Ectodermal cell (in vitro differentiated cells): Measurements from ENCODE around the gene CD6.

ENCODE experiments used
- H3K27ac ChIP-seq: 2 replicates; pipeline ENCODE4 v1.7.0; 2013; ENCODE audit warnings: mild to moderate bottlenecking, low read depth, low read length; ENCODE audit not compliant: insufficient read depth, poor library complexity, severe bottlenecking
- H3K27me3 ChIP-seq: 2 replicates; pipeline ENCODE4 v1.7.0; 2013; ENCODE audit warnings: mild to moderate bottlenecking, low read length; ENCODE audit not compliant: insufficient read depth, control insufficient read depth, poor library complexity, severe bottlenecking
- H3K36me3 ChIP-seq: one replicate; pipeline ENCODE4 v1.7.0; 2013; ENCODE audit warnings: low read length; ENCODE audit not compliant: control insufficient read depth, insufficient read depth
- H3K4me1 ChIP-seq: one replicate; pipeline ENCODE4 v1.7.0; 2013; ENCODE audit warnings: low read length; ENCODE audit not compliant: control insufficient read depth, insufficient read depth
- H3K4me3 ChIP-seq: 2 replicates; pipeline ENCODE4 v1.7.0; 2013; ENCODE audit warnings: low read depth, low read length, control low read depth; ENCODE audit not compliant: insufficient read depth
- H3K9me3 ChIP-seq: 2 replicates; pipeline ENCODE4 v1.7.0; 2013; ENCODE audit warnings: mild to moderate bottlenecking, low read length, moderate library complexity; ENCODE audit not compliant: control insufficient read depth
- WGBS, 2 experiments: methylation state at CpG; one replicate each; pipeline ENCODE4 v1.1.7; 2013; ENCODE audit warnings: missing lambda C conversion rate in 2 of 2; 5-methylcytosine and 5-hydroxymethylcytosine counted together

The CD6 gene

DNA sequence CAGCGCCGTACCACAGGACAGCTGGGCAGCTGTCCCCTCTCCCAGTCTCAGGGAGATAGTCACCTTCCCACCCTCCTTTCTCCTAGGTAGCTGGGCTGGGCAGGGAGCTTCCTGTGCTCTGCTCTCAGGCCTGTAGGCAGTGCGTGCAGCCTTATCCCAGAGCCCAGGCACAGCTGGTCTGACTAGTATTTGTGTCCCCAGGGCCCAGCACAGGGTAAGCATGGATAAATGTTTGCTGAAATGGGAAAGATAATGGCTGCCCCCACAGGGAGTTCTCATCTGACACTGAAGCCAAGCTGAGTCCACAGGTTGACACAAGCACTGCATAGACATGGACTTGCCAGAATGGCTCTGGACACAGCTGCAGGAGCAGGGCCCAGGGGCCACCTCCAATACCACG, 29.3 kb upstream of the CD6 start:
- peaks cover under 1% of the 10 kb centered on the region for H3K4me1 ChIP-seq
- H3K27ac ChIP-seq = no peak overlapping the region
- WGBS, 2 experiments = 83 to 86% methylated on average over 4 of the region's 4 CpGs
- no peak overlapping the region for H3K4me3 ChIP-seq
- no peaks in the 10 kb centered on the region for H3K36me3 ChIP-seq
- no peaks in the 10 kb centered on the region for H3K9me3 ChIP-seq
- H3K27me3 ChIP-seq = no peaks in the 10 kb centered on the region

DNA sequence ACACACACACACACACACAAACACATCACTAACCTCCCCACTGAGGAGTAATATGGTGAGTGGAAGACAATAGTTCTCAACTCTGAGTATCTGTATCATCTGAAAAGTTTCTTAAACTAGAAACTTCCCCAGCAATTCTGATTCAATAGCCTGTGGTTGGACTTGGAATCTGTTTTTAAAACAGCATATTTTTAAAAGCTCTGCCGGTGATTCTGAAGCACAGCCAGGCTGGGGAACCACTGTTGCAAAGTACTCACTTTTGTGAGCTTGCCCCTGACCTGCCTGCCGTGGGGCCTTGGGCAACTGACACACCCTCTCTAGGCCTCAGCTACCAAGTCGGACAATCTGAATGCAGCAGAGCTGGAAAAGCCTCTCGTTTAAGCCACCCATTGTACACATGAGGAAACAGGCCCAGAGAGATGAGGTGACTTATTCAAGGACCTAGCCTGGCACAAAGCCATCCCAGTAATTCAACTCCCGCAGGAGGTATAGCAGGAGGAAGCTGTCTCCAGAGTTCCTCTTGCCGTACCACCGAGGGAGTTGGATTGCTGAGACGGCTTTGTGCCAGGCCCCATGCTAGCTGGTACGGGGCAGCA, 28.4 kb upstream of the CD6 start:
- peaks cover 7% of the 10 kb centered on the region for H3K4me1 ChIP-seq
- H3K27me3 ChIP-seq = no peaks in the 10 kb centered on the region
- 89 to 93% methylated on average over 9 of the region's 9 CpGs for WGBS, 2 experiments
- H3K36me3 ChIP-seq = no peaks in the 10 kb centered on the region
- no peak overlapping the region for H3K27ac ChIP-seq
- H3K9me3 ChIP-seq = no peaks in the 10 kb centered on the region
- no peak overlapping the region for H3K4me3 ChIP-seq

DNA sequence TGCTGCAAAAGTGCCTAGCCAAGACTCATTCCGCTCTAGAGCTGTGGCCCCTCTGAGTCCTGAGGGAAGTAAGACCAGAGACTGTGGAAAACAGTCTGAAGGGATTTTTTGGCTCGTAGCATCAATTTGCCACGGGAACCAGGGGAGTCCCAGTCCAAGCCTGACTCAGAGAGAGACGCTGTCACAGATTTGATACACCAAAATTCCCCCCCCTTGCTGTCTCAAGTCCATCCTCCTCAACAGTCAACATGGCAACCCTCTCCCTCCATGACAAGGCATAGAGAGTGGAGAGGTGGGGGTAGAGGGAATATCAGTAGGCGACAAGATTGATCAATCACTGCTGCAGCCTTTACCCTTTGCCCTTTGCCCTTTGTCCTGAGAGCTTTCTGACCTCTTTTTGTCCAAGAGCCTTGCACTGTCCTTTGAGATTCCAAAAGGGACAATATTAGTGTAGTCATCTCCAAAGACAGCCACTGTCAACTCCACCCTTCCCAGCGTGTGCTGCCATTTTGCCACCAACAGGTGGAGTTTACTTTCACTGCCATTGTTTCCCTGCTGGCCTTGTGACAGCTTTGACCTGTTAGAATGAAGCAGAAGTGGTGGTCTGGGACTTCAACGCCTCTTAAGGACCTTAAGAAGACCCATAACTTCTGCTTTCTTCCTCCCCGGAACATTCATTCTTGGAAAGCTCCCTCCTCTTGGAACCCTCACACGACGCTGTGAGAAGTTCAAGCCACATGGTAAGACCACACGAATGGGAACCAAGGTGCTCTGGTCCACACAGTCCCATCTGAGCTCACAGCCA, 26.8 kb upstream of the CD6 start:
- Histone ChIP-seq H3K4me1 (peaks cover 7% of the 10 kb centered on the region), H3K4me3 (no peak overlapping the region), H3K9me3 (no peaks in the 10 kb centered on the region), H3K36me3 (no peaks in the 10 kb centered on the region), H3K27me3 (no peaks in the 10 kb centered on the region), H3K27ac (no peak overlapping the region)
- WGBS, 2 experiments = 88 to 91% methylated on average over 11 of the region's 11 CpGs

DNA sequence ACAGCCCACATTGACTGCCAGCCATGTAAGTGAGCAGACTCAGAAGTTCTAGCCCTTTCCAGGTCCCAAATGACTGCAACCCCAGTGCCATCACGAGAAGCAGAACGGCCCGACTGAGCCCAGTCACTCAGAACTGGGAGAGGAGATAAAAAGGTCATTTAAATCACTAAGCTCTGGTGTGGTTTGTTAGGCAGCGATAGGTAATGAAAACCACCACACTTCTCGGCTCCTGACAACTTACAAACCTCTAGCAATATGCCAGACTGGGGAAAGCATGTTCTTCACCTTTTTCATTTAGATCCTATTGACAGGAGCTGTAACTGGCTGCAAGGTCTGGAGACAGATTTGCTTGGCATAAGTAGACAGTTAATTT, 26.2 kb upstream of the CD6 start:
- Histone ChIP-seq H3K9me3 (no peaks in the 10 kb centered on the region), H3K27ac (no peak overlapping the region), H3K4me1 (peaks cover 7% of the 10 kb centered on the region), H3K36me3 (no peaks in the 10 kb centered on the region), H3K27me3 (peaks cover 5% of the 10 kb centered on the region), H3K4me3 (no peak overlapping the region)
- 95 to 99% methylated on average over 5 of the region's 5 CpGs for WGBS, 2 experiments

GRCh38 chr11:60946601-60947264, 24.7 kb upstream of the CD6 start:
- Histone ChIP-seq H3K36me3 (no peaks in the 10 kb centered on the region), H3K27ac (no peak overlapping the region), H3K9me3 (no peaks in the 10 kb centered on the region), H3K4me1 (peaks cover 10% of the 10 kb centered on the region), H3K27me3 (peaks cover 20% of the 10 kb centered on the region), H3K4me3 (no peak overlapping the region)
- WGBS, 2 experiments = 87 to 88% methylated on average over 15 of the region's 15 CpGs

- Histone ChIP-seq H3K27ac (peak overlapping the region; percentile 78), H3K27me3 (peaks cover 29% of the 10 kb centered on the region), H3K4me3 (no peak overlapping the region), H3K36me3 (no peaks in the 10 kb centered on the region), H3K9me3 (no peaks in the 10 kb centered on the region), H3K4me1 (peaks cover 20% of the 10 kb centered on the region)
- 11 to 38% methylated on average over 1 to 2 of the region's 2 CpGs for WGBS, 2 experiments
These were observed 23.8 kb upstream of the CD6 start for GRCh38 chr11:60947700-60948099.

DNA sequence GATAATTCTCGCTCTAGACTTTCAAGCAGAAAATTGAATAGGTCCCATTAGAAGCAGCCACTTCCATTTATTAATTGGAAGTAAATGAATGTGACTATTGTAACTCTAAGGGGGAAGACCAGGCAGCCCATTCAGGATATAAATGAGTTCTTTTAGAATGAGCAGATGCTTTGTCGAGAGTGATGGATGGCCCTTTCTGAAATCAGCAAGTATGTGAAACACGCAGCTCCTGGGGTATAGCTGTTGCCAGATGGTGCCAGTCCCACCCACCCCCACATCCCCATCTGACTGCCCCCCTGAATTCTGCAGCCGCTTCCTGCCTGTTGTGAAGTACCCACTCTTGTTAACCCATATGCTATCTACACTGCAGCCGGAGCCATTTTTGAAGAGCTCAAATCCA, 23.2 kb upstream of the CD6 start:
- Histone ChIP-seq H3K27ac (peak overlapping the region; percentile 78), H3K27me3 (peaks cover 34% of the 10 kb centered on the region), H3K9me3 (no peaks in the 10 kb centered on the region), H3K4me3 (no peak overlapping the region), H3K36me3 (no peaks in the 10 kb centered on the region), H3K4me1 (peaks cover 20% of the 10 kb centered on the region)
- 56 to 70% methylated on average over 5 of the region's 5 CpGs for WGBS, 2 experiments

DNA sequence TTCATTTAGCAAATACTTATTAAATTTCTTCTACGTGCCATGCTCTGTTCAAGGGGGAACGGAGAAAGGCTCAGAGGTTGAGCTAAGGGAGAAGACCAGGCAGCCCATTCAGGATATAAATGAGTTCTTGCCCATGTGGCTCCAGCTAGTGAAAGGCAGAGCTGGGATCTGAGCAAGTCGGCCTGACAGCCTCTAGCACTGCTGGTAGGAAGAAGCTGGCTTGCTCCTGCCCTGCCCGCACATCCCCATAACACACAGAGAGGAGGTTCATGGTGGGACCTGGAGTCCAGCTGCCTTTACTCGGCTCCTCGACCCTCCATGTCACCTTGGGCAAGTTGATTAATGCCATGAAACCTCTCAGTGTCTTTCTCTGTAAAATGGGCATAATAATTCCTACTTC, 21.5 kb upstream of the CD6 start:
- no peak overlapping the region for H3K4me3 ChIP-seq
- H3K27ac ChIP-seq = no peak overlapping the region
- 77 to 82% methylated on average over 6 of the region's 6 CpGs for WGBS, 2 experiments
- H3K4me1 ChIP-seq = peaks cover 20% of the 10 kb centered on the region
- peaks cover 34% of the 10 kb centered on the region for H3K27me3 ChIP-seq
- H3K36me3 ChIP-seq = no peaks in the 10 kb centered on the region
- no peaks in the 10 kb centered on the region for H3K9me3 ChIP-seq

DNA sequence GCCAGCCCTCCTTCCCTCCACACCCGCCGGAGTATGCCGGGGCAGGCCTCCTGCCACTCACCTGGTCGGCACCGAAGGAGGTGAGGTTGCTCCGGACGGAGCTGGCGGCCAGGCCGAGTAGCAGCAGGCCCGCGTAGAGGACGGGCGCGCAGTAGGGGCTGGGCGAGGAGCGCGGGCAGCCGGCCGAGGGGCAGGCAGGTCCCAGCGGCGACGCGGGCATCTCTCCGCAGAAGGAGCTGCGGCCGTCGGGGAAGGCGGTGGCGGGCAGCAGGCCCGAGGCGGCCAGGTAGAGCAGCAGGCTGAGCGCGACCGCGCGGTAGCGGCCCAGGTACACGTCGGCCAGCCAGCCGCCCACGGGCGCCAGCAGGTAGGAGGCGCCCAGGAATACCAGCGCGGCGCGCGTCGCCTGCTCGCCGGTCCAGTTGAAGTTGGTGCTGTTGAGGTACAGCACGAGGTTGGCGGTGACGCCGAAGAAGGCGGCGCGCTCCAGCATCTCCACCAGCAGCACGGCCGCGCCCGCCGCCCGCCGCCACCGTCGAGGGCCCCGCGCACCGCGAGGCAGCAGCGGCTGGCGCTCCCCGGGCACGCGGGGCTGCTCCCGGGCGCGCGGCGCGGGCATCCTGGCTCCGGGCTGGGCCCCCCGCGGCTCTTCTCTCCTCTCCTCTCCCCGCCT, 20.4 kb upstream of the CD6 start:
- peaks cover 34% of the 10 kb centered on the region for H3K27me3 ChIP-seq
- no peaks in the 10 kb centered on the region for H3K36me3 ChIP-seq
- H3K9me3 ChIP-seq = no peaks in the 10 kb centered on the region
- WGBS, 2 experiments = 4 to 5% methylated on average over 86 of the region's 86 CpGs
- peak overlapping the region; percentile 31 for H3K4me3 ChIP-seq
- no peak overlapping the region for H3K27ac ChIP-seq
- peaks cover 20% of the 10 kb centered on the region for H3K4me1 ChIP-seq

- H3K4me1 ChIP-seq = peaks cover 20% of the 10 kb centered on the region
- no peaks in the 10 kb centered on the region for H3K9me3 ChIP-seq
- H3K4me3 ChIP-seq = peak overlapping the region; percentile 31
- WGBS, 2 experiments = 2% methylated on average over 8 of the region's 8 CpGs
- no peak overlapping the region for H3K27ac ChIP-seq
- H3K36me3 ChIP-seq = no peaks in the 10 kb centered on the region
- peaks cover 34% of the 10 kb centered on the region for H3K27me3 ChIP-seq
These were observed 19.9 kb upstream of the CD6 start for GRCh38 chr11:60951606-60951903.
